IMR-90 (cell line): Measurements from ENCODE around the gene SLC38A6.

Experiments used
- BHLHE40 ChIP-seq: fragments of 150-350 bp; IDR thresholded peaks from 2 replicates; pipeline ENCODE4 v1.6.1; 2016; ENCODE audit warnings: mild to moderate bottlenecking, low read depth, low read length
- CEBPB ChIP-seq: IDR thresholded peaks from 2 replicates; pipeline ENCODE4 v1.6.1; 2012; ENCODE audit warnings: low read depth, low read length, improper control_type of control experiment
- CHD1 ChIP-seq: IDR thresholded peaks from 2 replicates; pipeline ENCODE4 v1.6.1; 2012; ENCODE audit warnings: low read depth, low read length, improper control_type of control experiment
- FOS ChIP-seq: fragments of 150-350 bp; IDR thresholded peaks from 2 replicates; pipeline ENCODE4 v1.6.1; 2016; ENCODE audit warnings: low read depth, low read length
- MAZ ChIP-seq: IDR thresholded peaks from 2 replicates; pipeline ENCODE4 v1.6.1; 2012; ENCODE audit warnings: low read depth, mild to moderate bottlenecking, low read length, improper control_type of control experiment, moderate library complexity, borderline replicate concordance
- MXI1 ChIP-seq: IDR thresholded peaks from 2 replicates; pipeline ENCODE4 v1.6.1; 2012; ENCODE audit warnings: low read depth, mild to moderate bottlenecking, low read length, moderate library complexity, borderline replicate concordance
- NFE2L2 ChIP-seq: fragments of 150-350 bp; IDR thresholded peaks from 2 replicates; pipeline ENCODE4 v1.6.1; 2016; ENCODE audit warnings: low read depth, mild to moderate bottlenecking, low read length
- POLR2A ChIP-seq: IDR thresholded peaks from 2 replicates; pipeline ENCODE4 v1.6.1; 2012; ENCODE audit warnings: mild to moderate bottlenecking, low read depth, low read length
- RAD21 ChIP-seq: IDR thresholded peaks from 2 replicates; pipeline ENCODE4 v1.6.1; 2012; ENCODE audit warnings: low read length, improper control_type of control experiment
- SMC3 ChIP-seq: fragments of 150-350 bp; IDR thresholded peaks from 2 replicates; pipeline ENCODE4 v1.6.1; 2016; ENCODE audit warnings: low read depth, mild to moderate bottlenecking, antibody characterized with exemption, low read length, moderate library complexity
- TF ChIP-seq, protein P1 (sequence below): conservative IDR thresholded peaks from 2 replicates; pipeline ENCODE4 v1.5.1; 2012; ENCODE audit warnings: mild to moderate bottlenecking, low read depth, low read length, improper control_type of control experiment
- TF ChIP-seq, protein P2 (sequence below): fragments of 150-350 bp; IDR thresholded peaks from 2 replicates; pipeline ENCODE4 v1.6.1; 2016; ENCODE audit warnings: low read depth, mild to moderate bottlenecking, low read length, moderate library complexity, borderline replicate concordance
- TF ChIP-seq, protein P3 (sequence below): fragments of 150-350 bp; IDR thresholded peaks from 2 replicates; pipeline ENCODE4 v1.6.1; 2017; ENCODE audit warnings: mild to moderate bottlenecking, antibody characterized with exemption, low read length, low read depth

DNA sequence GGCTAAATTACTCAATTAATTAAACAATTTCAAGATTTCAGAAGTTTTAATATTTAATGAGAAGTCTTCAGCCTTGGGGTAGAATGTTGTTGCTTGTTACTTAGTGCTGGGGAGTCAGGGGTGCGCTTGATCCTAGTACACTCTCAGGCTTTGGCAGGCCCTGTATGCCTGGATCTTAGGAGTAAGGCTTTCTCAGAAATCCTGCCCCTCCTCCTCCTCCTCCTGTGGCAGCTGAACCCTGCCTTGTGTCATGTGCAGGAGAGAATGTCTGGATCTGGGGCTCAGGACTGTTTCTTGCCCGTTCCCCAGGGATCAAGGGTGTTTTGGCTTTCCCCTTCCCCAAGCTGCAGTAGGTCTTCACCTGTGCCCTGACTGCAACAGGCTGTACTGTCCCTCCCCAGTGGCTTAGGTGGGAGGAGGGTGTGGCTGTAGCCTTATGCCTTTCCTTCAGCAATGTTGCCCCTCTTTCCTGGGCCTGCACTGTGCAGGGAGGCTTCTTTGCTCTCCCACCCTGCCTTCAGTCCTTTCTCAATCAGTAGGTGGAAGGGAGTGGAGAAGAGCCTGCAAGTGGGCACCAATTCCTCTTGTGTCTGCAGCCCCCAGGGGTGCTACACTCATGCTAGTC, 108.2 kb downstream of the SLC38A6 start:
- TF ChIP-seq, protein P1, sequence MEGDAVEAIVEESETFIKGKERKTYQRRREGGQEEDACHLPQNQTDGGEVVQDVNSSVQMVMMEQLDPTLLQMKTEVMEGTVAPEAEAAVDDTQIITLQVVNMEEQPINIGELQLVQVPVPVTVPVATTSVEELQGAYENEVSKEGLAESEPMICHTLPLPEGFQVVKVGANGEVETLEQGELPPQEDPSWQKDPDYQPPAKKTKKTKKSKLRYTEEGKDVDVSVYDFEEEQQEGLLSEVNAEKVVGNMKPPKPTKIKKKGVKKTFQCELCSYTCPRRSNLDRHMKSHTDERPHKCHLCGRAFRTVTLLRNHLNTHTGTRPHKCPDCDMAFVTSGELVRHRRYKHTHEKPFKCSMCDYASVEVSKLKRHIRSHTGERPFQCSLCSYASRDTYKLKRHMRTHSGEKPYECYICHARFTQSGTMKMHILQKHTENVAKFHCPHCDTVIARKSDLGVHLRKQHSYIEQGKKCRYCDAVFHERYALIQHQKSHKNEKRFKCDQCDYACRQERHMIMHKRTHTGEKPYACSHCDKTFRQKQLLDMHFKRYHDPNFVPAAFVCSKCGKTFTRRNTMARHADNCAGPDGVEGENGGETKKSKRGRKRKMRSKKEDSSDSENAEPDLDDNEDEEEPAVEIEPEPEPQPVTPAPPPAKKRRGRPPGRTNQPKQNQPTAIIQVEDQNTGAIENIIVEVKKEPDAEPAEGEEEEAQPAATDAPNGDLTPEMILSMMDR, result no peak
- TF ChIP-seq POLR2A, result no peak
- TF ChIP-seq, protein P2, sequence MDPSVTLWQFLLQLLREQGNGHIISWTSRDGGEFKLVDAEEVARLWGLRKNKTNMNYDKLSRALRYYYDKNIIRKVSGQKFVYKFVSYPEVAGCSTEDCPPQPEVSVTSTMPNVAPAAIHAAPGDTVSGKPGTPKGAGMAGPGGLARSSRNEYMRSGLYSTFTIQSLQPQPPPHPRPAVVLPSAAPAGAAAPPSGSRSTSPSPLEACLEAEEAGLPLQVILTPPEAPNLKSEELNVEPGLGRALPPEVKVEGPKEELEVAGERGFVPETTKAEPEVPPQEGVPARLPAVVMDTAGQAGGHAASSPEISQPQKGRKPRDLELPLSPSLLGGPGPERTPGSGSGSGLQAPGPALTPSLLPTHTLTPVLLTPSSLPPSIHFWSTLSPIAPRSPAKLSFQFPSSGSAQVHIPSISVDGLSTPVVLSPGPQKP, result no peak
- no peak for TF ChIP-seq MXI1
- no peak for TF ChIP-seq BHLHE40
- TF ChIP-seq MAZ, result no peak
- no peak for TF ChIP-seq NFE2L2
- TF ChIP-seq CEBPB, result no peak
- no peak for TF ChIP-seq SMC3
- no peak for TF ChIP-seq RAD21
- no peak for TF ChIP-seq CHD1
- TF ChIP-seq, protein P3, sequence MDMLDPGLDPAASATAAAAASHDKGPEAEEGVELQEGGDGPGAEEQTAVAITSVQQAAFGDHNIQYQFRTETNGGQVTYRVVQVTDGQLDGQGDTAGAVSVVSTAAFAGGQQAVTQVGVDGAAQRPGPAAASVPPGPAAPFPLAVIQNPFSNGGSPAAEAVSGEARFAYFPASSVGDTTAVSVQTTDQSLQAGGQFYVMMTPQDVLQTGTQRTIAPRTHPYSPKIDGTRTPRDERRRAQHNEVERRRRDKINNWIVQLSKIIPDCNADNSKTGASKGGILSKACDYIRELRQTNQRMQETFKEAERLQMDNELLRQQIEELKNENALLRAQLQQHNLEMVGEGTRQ, result no peak
- TF ChIP-seq FOS, result no peak
